HEK293 (cell line): Measurements from ENCODE around the gene PGBD4.

ENCODE experiments used
- ZNF549 ChIP-seq: fragments of 450-650 bp; IDR thresholded peaks from 2 replicates; pipeline ENCODE4 v1.5.1; 2018; ENCODE audit warnings: missing biosample characterization, missing genetic modification characterization, mild to moderate bottlenecking, inconsistent platforms, moderate library complexity
- ZNF561 ChIP-seq: fragments of 450-650 bp; IDR thresholded peaks from 2 replicates; pipeline ENCODE4 v1.5.1; 2018; ENCODE audit warnings: missing biosample characterization, missing genetic modification characterization, borderline replicate concordance
- TF ChIP-seq, protein P1 (sequence below): fragments of 450-650 bp; formaldehyde crosslinking; IDR thresholded peaks from 2 replicates; pipeline ENCODE4 v1.5.1; 2017; ENCODE audit warnings: missing biosample characterization, missing genetic modification characterization
- TF ChIP-seq, protein P2 (sequence below): fragments of 450-650 bp; IDR thresholded peaks from 2 replicates; pipeline ENCODE4 v1.5.1; 2018; ENCODE audit warnings: missing biosample characterization, mild to moderate bottlenecking, missing genetic modification characterization

DNA sequence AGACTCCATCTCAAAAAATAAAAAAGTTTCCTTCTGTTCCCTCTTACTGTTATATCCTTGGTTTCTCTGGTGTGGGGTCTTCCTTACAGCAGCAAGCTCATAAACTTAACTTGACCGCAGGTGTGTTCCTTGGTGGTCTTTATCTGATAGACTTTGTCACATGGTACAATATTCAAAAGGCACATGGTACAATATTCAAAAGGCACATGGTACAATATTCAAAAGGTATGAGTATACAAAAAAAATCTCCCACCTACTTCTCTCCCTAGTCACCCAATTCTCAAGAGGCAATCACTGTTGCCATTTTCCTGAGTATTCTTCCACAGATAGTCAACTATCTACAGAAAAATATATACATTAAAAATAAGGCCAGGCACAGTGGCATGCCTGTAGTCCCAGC lies 4.5 kb downstream of the PGBD4 start:
- TF ChIP-seq ZNF561 (tag by site-specific recombination), result no peak
- TF ChIP-seq ZNF549 (tag by site-specific recombination), result no peak
- TF ChIP-seq, protein P1, sequence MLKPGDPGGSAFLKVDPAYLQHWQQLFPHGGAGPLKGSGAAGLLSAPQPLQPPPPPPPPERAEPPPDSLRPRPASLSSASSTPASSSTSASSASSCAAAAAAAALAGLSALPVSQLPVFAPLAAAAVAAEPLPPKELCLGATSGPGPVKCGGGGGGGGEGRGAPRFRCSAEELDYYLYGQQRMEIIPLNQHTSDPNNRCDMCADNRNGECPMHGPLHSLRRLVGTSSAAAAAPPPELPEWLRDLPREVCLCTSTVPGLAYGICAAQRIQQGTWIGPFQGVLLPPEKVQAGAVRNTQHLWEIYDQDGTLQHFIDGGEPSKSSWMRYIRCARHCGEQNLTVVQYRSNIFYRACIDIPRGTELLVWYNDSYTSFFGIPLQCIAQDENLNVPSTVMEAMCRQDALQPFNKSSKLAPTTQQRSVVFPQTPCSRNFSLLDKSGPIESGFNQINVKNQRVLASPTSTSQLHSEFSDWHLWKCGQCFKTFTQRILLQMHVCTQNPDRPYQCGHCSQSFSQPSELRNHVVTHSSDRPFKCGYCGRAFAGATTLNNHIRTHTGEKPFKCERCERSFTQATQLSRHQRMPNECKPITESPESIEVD (tag by site-specific recombination), result no peak
- TF ChIP-seq, protein P2, sequence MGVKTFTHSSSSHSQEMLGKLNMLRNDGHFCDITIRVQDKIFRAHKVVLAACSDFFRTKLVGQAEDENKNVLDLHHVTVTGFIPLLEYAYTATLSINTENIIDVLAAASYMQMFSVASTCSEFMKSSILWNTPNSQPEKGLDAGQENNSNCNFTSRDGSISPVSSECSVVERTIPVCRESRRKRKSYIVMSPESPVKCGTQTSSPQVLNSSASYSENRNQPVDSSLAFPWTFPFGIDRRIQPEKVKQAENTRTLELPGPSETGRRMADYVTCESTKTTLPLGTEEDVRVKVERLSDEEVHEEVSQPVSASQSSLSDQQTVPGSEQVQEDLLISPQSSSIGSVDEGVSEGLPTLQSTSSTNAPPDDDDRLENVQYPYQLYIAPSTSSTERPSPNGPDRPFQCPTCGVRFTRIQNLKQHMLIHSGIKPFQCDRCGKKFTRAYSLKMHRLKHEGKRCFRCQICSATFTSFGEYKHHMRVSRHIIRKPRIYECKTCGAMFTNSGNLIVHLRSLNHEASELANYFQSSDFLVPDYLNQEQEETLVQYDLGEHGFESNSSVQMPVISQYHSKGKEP (tag by site-specific recombination), result no peak
